Ishikawa (cell line): ENCODE measurements around the gene GRK5.

Experiments
- CEBPB ChIP-seq: IDR thresholded peaks from 2 replicates; pipeline ENCODE4 v1.6.1; 2012
- CREB1 ChIP-seq: IDR thresholded peaks from 2 replicates; pipeline ENCODE4 v1.6.1; 2012; ENCODE audit warnings: low read depth
- EGR1 ChIP-seq: IDR thresholded peaks from 2 replicates; pipeline ENCODE4 v1.6.1; 2012
- EP300 ChIP-seq: IDR thresholded peaks from 2 replicates; pipeline ENCODE4 v1.6.1; 2012; ENCODE audit warnings: borderline replicate concordance
- FOXM1 ChIP-seq: IDR thresholded peaks from 2 replicates; pipeline ENCODE4 v1.6.1; 2012; ENCODE audit warnings: low read depth, borderline replicate concordance
- NFIC ChIP-seq: IDR thresholded peaks from 2 replicates; pipeline ENCODE4 v1.6.1; 2012
- RAD21 ChIP-seq: IDR thresholded peaks from 2 replicates; pipeline ENCODE4 v1.6.1; 2012; ENCODE audit warnings: low read depth
- REST ChIP-seq: IDR thresholded peaks from 2 replicates; pipeline ENCODE4 v1.6.1; 2012; ENCODE audit warnings: low read depth, mild to moderate bottlenecking
- TAF1 ChIP-seq: IDR thresholded peaks from 2 replicates; pipeline ENCODE4 v1.6.1; 2012; ENCODE audit warnings: low read depth, mild to moderate bottlenecking
- TCF12 ChIP-seq: IDR thresholded peaks from 2 replicates; pipeline ENCODE4 v1.6.1; 2012; ENCODE audit warnings: low read depth
- TEAD4 ChIP-seq: IDR thresholded peaks from 2 replicates; pipeline ENCODE4 v1.6.1; 2012
- YY1 ChIP-seq: IDR thresholded peaks from 2 replicates; pipeline ENCODE4 v1.6.1; 2012; ENCODE audit warnings: low read depth
- ZBTB7A ChIP-seq: IDR thresholded peaks from 2 replicates; pipeline ENCODE4 v1.6.1; 2012; ENCODE audit warnings: low read depth
- TF ChIP-seq, protein P1 (sequence below): IDR thresholded peaks from 2 replicates; pipeline ENCODE4 v1.6.1; 2012
- TF ChIP-seq, protein P2 (sequence below): IDR thresholded peaks from 2 replicates; pipeline ENCODE4 v1.6.1; 2012

GRK5 gene

GRCh38 chr10:119360181-119360921 is 153.0 kb downstream of the GRK5 start:
- TF ChIP-seq NFIC (no peak), EGR1 (no peak), TEAD4 (no peak)

DNA sequence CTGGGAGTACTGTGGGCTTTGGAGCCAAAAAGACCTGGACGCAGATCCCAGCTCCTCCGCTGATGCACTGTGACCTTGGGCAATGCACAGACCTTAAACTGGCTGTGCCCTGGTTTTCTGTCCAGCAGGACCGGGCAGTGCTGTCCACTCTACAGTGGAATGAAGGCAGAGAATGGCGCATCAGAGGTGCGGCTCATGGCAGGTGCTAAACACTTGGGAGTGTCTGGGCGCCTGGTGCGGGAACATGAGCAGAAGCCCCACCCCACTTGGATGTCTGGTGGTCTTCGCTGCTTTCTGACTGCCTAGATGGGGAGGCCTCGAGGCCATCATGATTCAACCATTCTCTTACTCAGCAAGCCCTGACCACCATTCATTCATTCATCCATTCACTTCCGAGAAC is 153.7 kb downstream of the GRK5 start:
- TF ChIP-seq TEAD4 (no peak), RAD21 (no peak)

DNA sequence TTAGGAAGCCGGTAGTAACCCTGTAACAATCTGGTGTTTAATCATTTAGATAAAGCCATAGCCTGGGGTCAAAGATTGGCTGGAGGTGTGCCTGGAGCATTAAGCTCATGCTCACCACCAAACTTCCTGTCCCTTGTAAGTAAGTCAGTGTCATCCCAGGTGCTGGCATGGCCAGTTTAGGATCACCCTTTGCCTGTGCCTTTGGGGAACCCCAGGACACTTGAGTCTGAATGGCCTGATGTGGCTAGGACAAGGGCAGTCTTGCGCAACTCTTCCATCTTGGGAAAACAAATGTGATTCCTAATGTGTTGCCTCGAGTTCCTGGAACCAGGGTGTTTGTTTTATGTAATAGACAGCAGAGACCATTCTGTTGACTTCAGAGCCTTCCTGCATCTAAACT is 154.8 kb downstream of the GRK5 start:
- TF ChIP-seq CEBPB (peak; percentile 96), EP300 (no peak), EGR1 (no peak), CREB1 (no peak), RAD21 (no peak), REST (no peak), NFIC (no peak), YY1 (no peak)
- TF ChIP-seq, protein P1, sequence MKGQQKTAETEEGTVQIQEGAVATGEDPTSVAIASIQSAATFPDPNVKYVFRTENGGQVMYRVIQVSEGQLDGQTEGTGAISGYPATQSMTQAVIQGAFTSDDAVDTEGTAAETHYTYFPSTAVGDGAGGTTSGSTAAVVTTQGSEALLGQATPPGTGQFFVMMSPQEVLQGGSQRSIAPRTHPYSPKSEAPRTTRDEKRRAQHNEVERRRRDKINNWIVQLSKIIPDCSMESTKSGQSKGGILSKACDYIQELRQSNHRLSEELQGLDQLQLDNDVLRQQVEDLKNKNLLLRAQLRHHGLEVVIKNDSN, result no peak

DNA sequence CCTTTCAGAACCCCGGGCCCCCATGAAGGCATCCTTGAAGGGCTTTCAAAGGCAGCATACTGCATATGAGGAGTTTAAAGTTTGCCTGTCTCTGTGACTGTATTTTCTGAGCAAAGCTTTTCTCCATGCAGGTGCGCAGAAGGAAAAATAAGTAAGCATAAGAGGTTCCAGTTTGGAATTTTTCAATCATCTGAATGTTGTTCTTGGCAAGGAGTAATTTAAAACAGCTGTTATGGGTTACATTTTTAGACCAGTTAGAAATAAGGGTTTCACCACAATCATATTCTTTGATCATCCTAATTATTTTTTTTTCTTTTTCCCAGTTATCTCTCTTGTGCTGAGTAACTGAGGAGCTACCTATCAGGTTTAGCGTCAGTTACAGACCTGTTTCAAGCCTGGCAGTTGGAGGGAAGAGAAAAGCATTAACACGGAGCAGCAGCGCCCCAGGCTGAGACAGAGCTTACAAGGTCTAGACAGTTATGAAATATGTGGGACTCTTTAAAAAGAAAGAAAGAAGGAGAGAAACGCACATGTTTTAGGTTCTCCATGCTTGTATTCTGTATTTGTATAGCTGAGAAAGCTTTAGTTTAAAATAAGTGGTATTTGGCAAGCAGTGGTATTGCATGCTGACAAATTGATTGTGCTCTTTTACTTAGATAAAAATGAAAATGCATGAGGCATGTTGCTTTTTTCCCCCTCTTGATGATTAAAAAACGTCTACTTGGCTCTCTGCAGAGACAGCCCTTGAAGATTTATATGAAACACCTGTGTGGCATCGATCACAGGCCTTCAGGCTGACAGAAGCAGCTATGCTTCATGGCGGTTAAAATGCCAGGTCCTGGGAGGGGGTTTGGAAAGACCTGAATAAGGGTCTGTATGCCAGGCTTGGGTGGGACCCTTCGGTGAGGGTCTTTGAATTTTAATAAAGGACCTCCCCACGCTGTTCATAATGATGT is 157.6 kb downstream of the GRK5 start:
- TF ChIP-seq, protein P1, result no peak
- no peak for TF ChIP-seq TEAD4
- TF ChIP-seq RAD21, result no peak
- no peak for TF ChIP-seq CREB1
- no peak for TF ChIP-seq ZBTB7A
- TF ChIP-seq, protein P2, sequence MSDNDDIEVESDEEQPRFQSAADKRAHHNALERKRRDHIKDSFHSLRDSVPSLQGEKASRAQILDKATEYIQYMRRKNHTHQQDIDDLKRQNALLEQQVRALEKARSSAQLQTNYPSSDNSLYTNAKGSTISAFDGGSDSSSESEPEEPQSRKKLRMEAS, result no peak
- no peak for TF ChIP-seq REST
- TF ChIP-seq YY1, result no peak

GRCh38 chr10:119365773-119366599 is 158.6 kb downstream of the GRK5 start:
- TF ChIP-seq TEAD4 (no peak), ZBTB7A (no peak), NFIC (no peak), CEBPB (no peak), TAF1 (no peak), YY1 (no peak), EP300 (no peak), FOXM1 (no peak), EGR1 (no peak), REST (no peak), RAD21 (no peak), TCF12 (no peak), CREB1 (no peak)
- TF ChIP-seq, protein P2, result no peak
- TF ChIP-seq, protein P1, result no peak
